NCI-H128 (cell line): Measurements from ENCODE around the gene ZNF80.
"Not testable (repeated sequence)": the region's sequence is repeated elsewhere in the genome, so short reads cannot be mapped to it uniquely, and the experiment has no call there.

Source experiments
- DNase-seq: peaks from one replicate; lab custom pipeline; 2025; ENCODE audit not compliant: unreplicated experiment; lab: John Stamatoyannopoulos, UW

Gene ZNF80

DNA sequence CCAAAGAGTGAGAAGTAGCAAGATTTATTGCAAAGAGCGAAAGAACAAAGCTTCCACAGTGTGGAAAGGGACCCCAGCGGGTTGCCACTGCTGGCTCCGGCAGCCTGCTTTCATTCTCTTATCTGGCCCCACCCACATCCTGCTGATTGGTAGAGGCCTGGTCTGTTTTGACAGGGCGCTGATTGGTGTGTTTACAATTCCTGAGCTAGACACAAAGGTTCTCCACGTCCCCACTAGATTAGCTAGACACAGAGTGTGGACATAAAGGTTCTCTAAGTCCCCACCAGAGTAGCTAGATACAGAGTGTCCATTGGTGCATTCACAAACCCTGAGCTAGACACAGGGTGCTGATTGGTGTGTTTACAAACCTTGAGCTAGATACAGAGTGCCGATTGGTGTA is at the start of gene ZNF80:
Gene ZNF80 (minus strand): TSS at position 101 of the 400 bp plus-strand sequence. CDS start 504 bp downstream, outside the sequence.
- not testable (repeated sequence) for DNase-seq

DNA sequence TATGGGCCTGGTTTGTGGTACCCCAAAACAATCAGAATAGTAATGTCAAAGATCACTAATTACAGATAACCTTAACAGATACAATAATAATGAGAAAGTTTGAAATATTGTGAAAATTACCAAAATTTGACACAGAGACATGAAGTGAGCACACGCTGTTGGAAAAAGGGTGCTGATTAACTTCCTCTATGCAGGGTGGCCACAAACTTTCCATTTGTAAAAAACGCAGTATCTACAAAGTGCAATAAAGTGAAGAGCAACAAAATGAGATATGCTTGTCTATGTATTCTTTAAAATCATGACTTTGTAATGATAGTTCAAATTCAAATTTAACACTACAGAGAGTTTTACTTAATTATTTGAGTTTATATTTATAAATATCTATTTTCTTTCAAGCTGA is 48.9 kb upstream of the ZNF80 start:
- DNase-seq, result no peak

DNA sequence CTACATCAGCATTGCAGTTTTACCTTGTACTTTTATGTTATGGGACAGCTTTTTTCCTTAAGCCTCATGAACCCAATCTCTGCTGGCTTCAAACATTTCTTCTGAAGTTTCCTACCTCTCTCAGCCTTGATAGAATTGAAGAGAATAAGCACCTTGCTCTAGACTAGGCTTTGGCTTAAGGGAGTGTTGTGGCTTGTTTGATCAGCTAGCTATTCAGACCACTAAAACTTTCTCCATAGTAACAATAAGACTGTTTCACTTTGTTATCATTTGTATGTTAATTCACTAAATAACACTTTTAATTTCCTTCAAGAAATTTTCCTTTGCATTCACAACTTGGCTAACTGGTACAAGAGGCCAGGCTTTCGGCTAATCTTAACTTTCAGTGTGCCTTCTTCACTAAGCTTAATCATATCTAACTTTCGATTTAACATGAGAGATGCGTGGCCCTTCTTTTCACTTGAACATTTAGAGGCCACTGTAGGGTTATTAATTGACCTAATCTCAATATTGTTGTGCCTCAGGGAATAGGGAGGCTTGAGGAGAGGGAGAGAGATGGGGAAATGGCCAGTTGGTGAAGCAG is 48.4 kb upstream of the ZNF80 start:
- DNase-seq, result no peak

DNA sequence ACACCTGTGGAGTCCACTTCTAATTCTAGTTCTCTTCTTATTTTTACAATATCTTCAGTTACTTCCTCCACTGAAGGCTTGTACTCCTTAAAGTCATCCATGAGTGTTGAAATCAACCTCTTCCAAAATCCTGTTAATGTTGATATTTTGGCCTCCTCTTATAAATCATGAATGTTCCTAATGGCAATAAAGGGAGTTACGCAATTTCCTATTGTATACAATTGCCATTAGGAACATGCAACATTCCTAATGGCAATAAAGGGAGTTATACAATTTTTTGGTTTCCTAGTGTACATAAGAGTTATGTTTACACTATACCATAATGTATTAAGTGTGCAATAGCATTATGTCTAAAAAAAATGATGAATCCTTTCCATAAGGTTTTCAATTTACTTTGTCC is 47.3 kb upstream of the ZNF80 start:
- DNase-seq, result no peak

DNA sequence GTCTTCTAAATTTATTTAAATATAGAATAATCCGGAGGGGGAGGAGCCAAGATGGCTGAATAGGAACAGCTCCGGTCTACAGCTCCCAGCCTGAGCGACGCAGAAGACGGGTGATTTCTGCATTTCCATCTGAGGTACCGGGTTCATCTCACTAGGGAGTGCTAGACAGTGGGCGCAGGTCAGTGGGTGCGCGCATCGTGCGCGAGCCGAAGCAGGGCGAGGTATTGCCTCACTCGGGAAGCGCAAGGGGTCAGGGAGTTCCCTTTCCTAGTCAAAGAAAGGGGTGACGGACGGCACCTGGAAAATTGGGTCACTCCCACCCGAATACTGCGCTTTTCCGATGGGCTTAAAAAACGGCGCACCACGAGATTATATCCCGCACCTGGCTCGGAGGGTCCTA is 39.5 kb upstream of the ZNF80 start:
- not testable (repeated sequence) for DNase-seq

DNA sequence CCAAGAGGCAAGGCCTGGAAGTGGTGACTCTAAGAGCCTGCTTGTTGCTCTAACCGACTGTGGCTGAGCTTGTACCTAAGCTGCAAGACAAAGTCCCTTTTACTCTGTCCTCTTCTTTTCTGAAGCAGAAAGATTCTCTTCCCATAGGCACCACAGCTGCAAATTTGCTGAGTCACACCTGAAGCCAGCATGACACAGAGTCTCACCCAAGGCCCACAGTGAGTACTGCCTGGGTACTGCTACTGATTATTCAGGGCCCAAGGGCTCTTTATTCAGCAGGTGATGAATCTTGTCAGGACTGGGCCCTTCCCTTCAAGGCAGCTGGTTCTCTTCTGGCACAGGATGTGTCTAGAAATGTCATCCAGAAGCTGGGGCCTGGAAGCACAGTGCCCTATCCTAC is 37.6 kb upstream of the ZNF80 start:
- no peak for DNase-seq

DNA sequence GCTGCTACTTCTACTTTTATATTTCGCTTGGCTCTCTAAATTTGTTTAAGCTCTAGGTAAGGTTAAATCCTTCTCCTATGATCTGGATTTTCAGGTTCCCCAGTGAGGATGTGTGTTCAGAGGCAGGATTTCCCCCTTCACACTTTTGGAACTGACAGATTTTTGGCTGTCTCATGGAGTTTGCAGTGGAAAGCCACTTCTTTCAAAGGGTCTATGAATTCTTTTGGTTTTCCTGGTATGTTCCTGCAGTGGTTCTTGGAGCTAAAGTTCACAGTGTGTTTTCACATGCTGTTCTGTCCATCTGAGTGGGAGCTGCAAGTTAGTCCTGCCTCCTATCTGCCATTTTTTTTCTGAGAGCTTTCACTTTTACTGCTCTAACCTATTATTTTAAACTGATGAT is 34.9 kb upstream of the ZNF80 start:
- no peak for DNase-seq

DNA sequence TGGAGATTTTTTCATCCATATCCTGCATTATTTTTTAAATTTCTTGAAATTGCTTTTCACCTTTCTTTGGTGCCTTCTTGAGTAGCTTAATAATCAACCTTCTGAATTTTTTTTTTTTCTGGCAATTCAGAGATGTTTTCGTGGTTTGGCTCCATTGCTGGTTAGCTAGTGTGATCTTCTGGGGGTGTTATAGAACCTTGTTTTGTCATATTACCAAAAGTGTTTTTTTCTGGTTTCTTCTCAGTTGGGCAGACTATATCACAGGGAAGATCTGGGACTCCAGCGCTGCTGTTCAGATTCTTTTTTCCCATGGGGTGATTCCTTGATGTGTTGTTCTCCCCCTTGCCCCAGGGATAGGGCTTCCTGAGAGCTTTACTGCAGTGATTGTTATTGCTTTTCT is 32.6 kb upstream of the ZNF80 start:
- DNase-seq, result no peak

DNA sequence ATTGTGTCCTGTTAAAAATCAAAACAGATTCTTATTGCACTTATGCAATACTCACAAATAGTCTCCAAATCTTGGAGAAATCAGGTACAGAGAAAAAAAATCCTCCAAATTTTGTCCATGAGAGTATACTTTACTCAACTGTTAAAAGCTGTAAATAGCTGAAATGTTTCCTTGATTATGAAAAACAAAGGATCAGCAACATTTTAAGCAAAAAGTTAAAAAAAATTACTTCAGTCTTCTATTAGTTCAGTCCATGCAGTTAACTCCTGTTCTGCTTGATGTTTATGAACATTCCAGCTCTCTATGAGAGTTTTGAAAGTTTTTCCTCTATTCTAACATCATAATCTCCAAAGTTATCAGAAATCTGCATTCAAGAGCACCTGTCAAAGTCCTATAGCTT is 22.8 kb upstream of the ZNF80 start:
- DNase-seq, result no peak

DNA sequence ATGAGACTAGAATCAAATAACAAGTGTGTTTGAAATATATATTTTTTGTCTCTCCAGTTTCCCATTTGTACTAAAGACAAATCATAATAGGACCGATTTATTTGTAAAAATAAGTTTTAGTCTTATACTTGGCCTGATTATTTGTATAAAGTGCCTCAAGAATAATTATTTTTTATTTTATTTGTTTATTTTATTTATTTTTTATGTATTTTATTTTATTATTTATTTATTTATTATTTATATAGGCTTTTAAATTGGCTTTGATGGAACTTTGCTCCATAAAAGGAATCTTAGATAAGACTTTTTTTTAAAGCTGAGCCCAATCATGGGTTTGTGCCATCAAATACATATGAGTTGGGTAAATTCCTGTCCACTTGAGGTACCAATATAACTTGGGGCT is 22.2 kb upstream of the ZNF80 start:
- no peak for DNase-seq

DNA sequence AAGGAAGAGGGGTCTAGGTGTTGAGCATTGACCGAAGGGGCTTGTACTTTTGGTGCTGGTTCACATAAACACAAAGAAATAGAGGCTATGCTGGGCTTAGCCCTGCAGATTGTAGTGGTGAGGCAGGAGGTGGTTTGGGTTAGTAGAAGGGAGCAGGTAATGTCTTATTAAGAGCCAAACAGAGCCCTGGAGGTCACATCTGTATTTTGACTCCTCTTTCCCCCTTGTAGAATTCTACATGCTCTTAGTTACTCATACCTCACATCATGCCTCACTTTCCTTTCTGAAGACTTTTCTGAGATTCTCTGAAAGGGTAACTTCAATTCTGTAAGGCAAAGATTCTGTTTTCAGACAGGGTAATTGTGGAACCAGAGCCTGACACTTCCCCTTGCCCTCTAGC is 16.1 kb upstream of the ZNF80 start:
- DNase-seq, result no peak

DNA sequence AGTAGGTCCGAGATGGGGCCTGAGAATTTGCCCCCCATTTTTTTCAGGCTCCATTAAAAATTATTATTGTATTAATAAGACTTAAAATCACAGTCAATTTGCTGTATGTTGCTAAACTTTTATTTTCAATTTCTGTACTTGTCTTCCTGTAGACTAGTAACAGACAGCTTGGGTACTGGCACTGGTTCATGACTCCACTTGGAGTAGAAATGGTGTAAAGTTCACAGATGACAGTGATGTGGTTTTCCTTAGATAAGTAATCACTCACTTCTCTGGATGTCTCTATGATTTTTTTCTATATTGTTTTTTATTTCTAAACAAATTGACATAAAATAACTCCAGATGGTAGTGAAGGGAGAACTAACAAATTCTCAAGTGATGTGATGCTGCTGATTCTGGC is 15.6 kb upstream of the ZNF80 start:
- no peak for DNase-seq

DNA sequence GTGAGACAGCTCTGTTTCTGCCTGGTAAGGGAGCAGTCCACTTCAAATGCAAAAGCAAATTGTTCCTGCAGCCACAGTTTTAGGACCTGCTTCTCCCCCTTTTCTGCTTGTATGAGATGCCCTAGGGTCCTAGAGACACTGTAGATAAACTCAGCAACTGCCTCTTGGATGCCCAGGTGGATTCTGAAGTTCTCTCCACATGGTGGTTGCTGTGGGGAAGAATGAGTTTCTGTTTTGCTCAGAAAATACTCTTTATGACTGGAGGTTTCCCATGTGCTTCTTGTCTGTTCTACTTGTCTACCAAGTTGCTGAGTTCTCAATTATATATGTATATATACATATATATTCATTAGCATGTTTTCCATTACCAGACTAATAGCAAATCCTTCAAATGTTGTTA is 5.6 kb upstream of the ZNF80 start:
- DNase-seq, result no peak

DNA sequence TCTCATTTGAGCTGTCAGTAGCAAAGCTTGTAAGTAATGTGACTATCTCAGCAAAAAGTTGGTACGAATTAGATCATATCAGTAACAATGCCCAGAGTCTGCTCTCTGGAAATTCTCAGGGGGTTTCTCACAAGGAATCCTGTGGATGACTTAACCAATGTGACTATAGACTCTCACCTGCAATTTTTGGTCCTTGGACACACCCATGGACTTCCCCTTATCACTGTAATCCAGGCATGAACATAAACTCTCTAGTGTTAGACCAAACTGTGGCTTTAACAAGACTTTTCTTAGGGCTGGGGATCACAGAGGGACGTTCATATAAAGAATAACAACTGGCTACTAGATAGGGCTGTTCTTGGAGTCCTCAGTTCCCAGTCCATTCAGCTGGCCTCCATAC is 3.9 kb upstream of the ZNF80 start:
- no peak for DNase-seq

DNA sequence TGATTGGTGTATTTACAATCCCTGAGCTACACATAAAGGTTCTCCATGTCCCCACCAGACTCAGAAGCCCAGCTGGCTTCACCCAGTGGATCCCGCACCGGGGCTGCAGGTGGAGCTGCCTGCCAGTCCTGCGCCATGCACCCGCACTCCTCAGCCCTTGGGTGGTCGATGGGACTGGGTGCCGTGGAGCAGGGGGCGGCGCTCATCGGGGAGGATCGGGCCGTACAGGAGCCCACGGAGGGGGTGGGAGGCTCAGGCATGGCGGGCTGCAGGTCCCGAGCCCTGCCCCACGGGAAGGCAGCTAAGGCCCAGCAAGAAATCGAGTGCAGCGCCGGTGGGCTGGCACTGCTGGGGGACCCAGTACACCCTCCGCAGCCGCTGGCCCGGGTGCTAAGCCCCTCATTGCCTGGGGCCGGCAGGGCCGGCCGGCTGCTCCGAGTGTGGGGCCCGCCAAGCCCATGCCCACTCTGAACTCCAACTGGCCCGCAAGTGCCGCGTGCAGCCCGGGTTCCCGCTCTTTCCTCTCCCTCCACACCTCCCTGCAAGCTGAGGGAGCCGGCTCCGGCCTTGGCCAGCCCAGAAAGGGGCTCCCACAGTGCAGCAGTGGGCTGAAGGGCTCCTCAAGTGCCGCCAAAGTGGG is 888 bp upstream of the ZNF80 start:
- DNase-seq, result not testable (repeated sequence)

DNA sequence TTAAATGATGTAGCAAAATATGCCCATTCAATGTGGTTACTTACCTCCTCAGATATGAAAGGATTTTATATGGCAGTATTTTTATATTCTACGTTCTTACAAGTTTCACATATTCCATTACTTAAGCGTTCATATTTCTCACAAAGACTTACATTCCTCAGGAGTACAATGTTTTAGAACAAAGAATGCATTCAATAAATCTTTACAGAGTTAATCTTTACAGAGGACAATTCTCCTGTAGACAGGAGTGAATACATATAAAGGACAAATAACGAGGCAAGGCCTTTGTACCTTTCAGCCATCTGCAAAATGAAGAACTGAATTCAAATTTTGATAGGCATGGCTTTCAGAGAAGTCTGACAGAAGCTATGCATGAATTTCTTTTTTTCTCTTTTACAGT is 1.9 kb downstream of the ZNF80 start:
- DNase-seq, result no peak

DNA sequence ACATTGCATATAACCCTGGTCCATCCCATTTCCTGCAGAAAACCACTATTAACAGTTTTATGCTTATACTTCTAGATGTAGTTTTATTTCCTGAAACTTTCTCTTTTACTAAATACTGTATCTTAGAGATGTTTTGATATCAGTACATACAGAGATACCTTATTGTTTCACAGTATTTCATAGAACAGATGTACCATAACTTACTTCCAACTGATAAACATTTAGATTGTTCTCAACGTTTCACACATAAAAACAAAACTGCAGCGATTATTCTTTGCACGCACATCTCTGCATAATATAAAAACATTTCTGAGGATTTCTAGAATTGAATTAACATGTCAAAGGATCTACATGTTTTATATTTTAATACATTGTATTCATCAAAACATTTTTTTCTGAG is 2.6 kb downstream of the ZNF80 start:
- DNase-seq, result no peak

DNA sequence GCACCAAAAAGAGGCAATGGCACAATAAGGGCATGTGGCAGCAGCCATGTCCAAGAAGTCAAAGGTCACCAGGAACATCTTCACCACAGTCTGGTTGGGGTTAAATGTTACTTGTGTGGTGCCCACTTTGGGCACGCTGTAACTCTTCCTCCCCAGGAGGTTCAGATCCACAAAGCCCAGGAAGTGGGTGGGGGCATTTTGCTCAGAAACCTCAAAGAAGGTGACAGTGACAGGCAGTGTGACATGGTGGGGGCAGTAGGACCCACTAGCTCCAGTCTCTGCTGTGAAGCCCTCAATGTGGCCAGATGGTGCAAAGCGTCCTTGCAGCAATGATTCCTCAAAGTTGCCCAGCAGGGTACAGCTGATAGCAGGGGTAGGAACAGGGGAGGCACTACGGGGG is 5.8 kb downstream of the ZNF80 start:
- no peak for DNase-seq

DNA sequence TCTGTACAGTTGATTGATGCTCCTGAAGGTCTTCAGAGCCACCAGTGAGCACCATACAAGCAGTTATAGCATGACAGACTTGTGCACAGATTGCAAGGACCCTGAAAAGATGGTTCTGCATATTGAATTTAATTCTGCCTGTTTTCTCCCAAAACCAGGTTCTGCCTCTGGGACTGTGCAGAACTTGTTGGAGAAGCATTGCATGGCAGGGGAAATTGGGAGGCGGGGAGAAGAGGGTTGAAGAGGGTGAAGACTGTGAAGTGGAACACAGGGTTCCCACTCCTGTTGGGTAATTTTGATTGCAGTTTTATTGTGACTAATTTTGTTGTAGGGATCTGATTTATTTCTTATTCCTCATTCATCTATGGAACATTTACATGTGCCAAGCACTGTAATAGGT is 10.3 kb downstream of the ZNF80 start:
- no peak for DNase-seq

DNA sequence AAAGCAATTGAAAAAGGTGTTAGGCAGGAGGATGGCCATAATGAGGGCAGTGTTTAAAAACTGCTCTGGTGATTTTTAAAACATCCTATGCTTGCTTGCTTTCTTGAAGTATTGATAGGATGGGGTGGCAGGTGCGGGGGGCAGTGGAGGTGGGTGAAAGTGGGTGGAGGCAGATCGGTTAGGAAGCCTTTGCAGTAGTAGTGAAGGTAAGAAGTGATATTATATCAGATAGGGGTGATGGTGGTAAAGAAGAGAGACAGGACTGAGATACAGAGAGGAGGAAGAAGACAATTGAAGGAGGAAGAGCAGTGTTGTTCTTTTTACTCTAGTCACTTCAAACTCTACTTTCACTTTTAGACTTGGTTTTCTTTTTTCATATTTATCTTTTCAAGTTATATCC is 11.1 kb downstream of the ZNF80 start:
- DNase-seq, result no peak

DNA sequence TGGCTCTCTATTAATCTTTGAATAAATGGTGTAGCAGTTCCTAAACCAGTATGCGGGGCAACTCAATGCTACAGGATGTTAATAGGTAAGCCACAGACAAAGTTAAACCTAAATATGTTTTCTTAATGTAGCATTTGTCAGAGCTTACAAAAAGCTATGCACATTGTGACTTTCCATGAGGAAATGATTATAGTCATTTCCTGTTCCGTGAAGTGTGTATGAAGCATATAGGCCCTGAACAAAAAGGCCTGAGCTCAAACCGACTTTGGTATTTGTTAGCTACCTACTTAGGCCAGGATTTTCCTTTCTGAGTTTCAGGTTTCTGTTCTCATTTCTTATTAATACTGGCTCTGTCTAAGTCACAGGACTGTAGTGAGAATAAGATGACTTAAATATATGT is 14.2 kb downstream of the ZNF80 start:
- DNase-seq, result no peak

DNA sequence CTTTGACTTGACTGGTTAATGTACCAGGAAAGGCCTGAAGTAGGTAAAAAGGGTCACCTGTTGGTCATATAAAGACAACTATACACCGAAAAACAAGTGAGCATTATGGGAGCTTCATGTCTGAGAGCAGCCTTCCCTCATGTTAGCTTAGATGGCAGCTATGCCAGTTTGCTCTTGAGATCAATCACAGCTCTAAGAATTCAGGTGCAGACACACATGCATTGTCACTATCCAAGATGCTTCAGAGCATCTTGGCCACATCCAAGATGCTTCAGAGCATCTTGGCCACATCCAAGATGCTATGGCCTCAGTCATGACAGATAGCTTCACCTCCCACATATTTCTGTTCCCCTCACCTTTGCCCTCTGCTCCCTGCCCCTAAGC is 15.5 kb downstream of the ZNF80 start:
- DNase-seq, result no peak

DNA sequence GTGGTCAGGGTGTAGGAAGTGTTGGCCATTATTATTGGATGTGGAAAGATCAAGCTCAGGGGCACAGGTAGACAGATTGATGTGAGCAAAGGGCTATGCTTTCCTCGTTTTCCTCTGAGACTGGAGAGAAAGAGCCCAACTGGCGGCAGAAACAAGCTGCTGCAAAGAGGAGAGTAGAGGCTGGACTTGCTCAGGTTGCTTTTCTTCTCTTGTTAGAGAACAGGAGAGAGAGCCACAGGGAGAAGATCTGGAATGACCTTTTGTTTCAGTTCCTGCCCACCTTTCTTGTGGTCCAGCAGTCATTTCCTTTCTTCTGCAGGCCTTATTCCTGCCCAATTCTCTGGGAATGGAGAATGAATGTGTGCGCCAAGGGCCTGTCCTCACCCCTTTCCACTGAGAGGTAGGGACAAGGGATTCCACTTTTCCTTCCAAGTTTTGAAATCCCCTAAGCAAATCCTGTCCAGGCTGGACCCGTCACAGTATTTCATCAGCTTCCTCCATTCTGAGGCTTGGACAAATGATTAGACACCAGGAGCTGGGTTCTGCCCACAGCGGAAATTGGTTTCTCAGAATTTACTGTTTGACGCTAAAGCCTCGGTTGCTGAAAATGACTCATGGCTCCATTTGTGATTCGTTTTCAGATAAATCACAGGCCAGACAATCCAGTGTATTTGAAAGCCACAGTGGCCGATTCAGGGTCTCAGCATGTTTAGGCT is 16.1 kb downstream of the ZNF80 start:
- no peak for DNase-seq
